GM12874 (cell line): Measurements from ENCODE around the gene COA6.

Source experiments
- CTCF ChIP-seq: IDR thresholded peaks from 2 replicates; pipeline ENCODE4 v1.5.1; 2011; ENCODE audit warnings: low read depth, mild to moderate bottlenecking, control low read depth, low read length, moderate library complexity; ENCODE audit not compliant: insufficient read depth

The COA6 gene

GRCh38 chr1:234357831-234358230 is 15.4 kb upstream of the COA6 start:
- TF ChIP-seq CTCF, result no peak

GRCh38 chr1:234361102-234361603 is 12.1 kb upstream of the COA6 start:
- no peak for TF ChIP-seq CTCF

- no peak for TF ChIP-seq CTCF
Observed at GRCh38 chr1:234362558-234362957, 10.7 kb upstream of the COA6 start.

- no peak for TF ChIP-seq CTCF
Observed at GRCh38 chr1:234368320-234369032, 4.8 kb upstream of the COA6 start.

GRCh38 chr1:234369033-234369430 is 4.2 kb upstream of the COA6 start:
- TF ChIP-seq CTCF, result no peak

- no peak for TF ChIP-seq CTCF
Observed at GRCh38 chr1:234369784-234370183, 3.5 kb upstream of the COA6 start.

- no peak for TF ChIP-seq CTCF
Observed at GRCh38 chr1:234371414-234371813, 1.8 kb upstream of the COA6 start.
